ENCODE measurements around the gene AGTRAP. TPM values are rescaled to one million over a fixed set of nuclear protein-coding genes. Genes with fewer than 3 reads are reported as not detected.

Gene AGTRAP
- total and polyA plus RNA-seq, 2 donors (not counting 1 experiment from before 2014, with no cell fraction given) = 25.5 to 58.8 TPM

GRCh38 chr1:11746092-11746491, 10.2 kb downstream of the AGTRAP start:
- Histone ChIP-seq H3K4me1 (ENCODE audit: control insufficient read depth, extremely low read depth, insufficient read depth, low read length) (no peaks in the 10 kb centered on the region), H3K36me3 (ENCODE audit: control insufficient read depth, insufficient read depth, low read length) (peaks cover 5% of the 10 kb centered on the region), H3K27ac (ENCODE audit: insufficient read depth, low read length) (no peak overlapping the region), H3K27me3 (ENCODE audit: control insufficient read depth, insufficient read depth, low read length) (no peaks in the 10 kb centered on the region), H3K4me2 (ENCODE audit: extremely low read depth, insufficient read depth, low read length) (no peak overlapping the region), H4K20me1 (ENCODE audit: control insufficient read depth, extremely low read depth, insufficient read depth, low read length) (no peaks in the 10 kb centered on the region), H2AFZ (ENCODE audit: low read length) (no peak overlapping the region), H3K9ac (ENCODE audit: insufficient read depth, low read length) (no peak overlapping the region), H3K79me2 (ENCODE audit: control insufficient read depth, insufficient read depth, low read length) (no peaks in the 10 kb centered on the region), H3K9me3 (ENCODE audit: control insufficient read depth, insufficient read depth, low read depth, low read length) (no peaks in the 10 kb centered on the region), H3K4me3 (replicated peaks in 1 of 4; ENCODE audit: control extremely low read depth in 1 of 4, insufficient read depth in 1 of 4, low read depth in 3 of 4, low read length in 4 of 4) (no peak overlapping the region)
- DNase-seq (ENCODE audit: low read depth in 2 of 2) = peak in 1 of 2 donors; percentile 51
- TF ChIP-seq CTCF (conservative IDR thresholded peaks at IDR 0.05 in 1 of 2, IDR thresholded peaks at IDR 0.05 in 1 of 2; ENCODE audit: low read depth in 1 of 2, low read length in 2 of 2) (no peak), EZH2 (IDR thresholded peaks at IDR 0.05; ENCODE audit: low read length, missing control alignments) (no peak)

- Histone ChIP-seq H3K36me3 (ENCODE audit: control insufficient read depth, insufficient read depth, low read length) (peaks cover 5% of the 10 kb centered on the region), H3K27ac (ENCODE audit: insufficient read depth, low read length) (no peak overlapping the region), H3K79me2 (ENCODE audit: control insufficient read depth, insufficient read depth, low read length) (no peaks in the 10 kb centered on the region), H3K9ac (ENCODE audit: insufficient read depth, low read length) (no peak overlapping the region), H3K4me1 (ENCODE audit: control insufficient read depth, extremely low read depth, insufficient read depth, low read length) (no peaks in the 10 kb centered on the region), H3K9me3 (ENCODE audit: control insufficient read depth, insufficient read depth, low read depth, low read length) (no peaks in the 10 kb centered on the region), H3K4me2 (ENCODE audit: extremely low read depth, insufficient read depth, low read length) (no peak overlapping the region), H3K27me3 (ENCODE audit: control insufficient read depth, insufficient read depth, low read length) (no peaks in the 10 kb centered on the region), H3K4me3 (replicated peaks in 1 of 4; ENCODE audit: control extremely low read depth in 1 of 4, insufficient read depth in 1 of 4, low read depth in 3 of 4, low read length in 4 of 4) (no peak overlapping the region), H2AFZ (ENCODE audit: low read length) (no peak overlapping the region), H4K20me1 (ENCODE audit: control insufficient read depth, extremely low read depth, insufficient read depth, low read length) (no peaks in the 10 kb centered on the region)
- no peak for DNase-seq (ENCODE audit: low read depth in 2 of 2)
- TF ChIP-seq CTCF (conservative IDR thresholded peaks at IDR 0.05 in 1 of 2, IDR thresholded peaks at IDR 0.05 in 1 of 2; ENCODE audit: low read depth in 1 of 2, low read length in 2 of 2) (no peak), EZH2 (IDR thresholded peaks at IDR 0.05; ENCODE audit: low read length, missing control alignments) (no peak)
Observed at GRCh38 chr1:11746795-11747487, 11.0 kb downstream of the AGTRAP start.

GRCh38 chr1:11748294-11749202, 12.6 kb downstream of the AGTRAP start:
- DNase-seq (ENCODE audit: low read depth in 2 of 2) = no peak
- Histone ChIP-seq H3K27ac (ENCODE audit: insufficient read depth, low read length) (no peak overlapping the region), H3K36me3 (ENCODE audit: control insufficient read depth, insufficient read depth, low read length) (peaks cover 5% of the 10 kb centered on the region), H2AFZ (ENCODE audit: low read length) (no peak overlapping the region), H3K79me2 (ENCODE audit: control insufficient read depth, insufficient read depth, low read length) (no peaks in the 10 kb centered on the region), H3K27me3 (ENCODE audit: control insufficient read depth, insufficient read depth, low read length) (no peaks in the 10 kb centered on the region), H3K4me2 (ENCODE audit: extremely low read depth, insufficient read depth, low read length) (no peak overlapping the region), H3K4me1 (ENCODE audit: control insufficient read depth, extremely low read depth, insufficient read depth, low read length) (no peaks in the 10 kb centered on the region), H3K9ac (ENCODE audit: insufficient read depth, low read length) (no peak overlapping the region), H3K9me3 (ENCODE audit: control insufficient read depth, insufficient read depth, low read depth, low read length) (no peaks in the 10 kb centered on the region), H3K4me3 (replicated peaks in 1 of 4; ENCODE audit: control extremely low read depth in 1 of 4, insufficient read depth in 1 of 4, low read depth in 3 of 4, low read length in 4 of 4) (no peak overlapping the region), H4K20me1 (ENCODE audit: control insufficient read depth, extremely low read depth, insufficient read depth, low read length) (no peaks in the 10 kb centered on the region)
- TF ChIP-seq EZH2 (IDR thresholded peaks at IDR 0.05; ENCODE audit: low read length, missing control alignments) (no peak), CTCF (conservative IDR thresholded peaks at IDR 0.05 in 1 of 2, IDR thresholded peaks at IDR 0.05 in 1 of 2; ENCODE audit: low read depth in 1 of 2, low read length in 2 of 2) (no peak)

All from fibroblast of lung (primary cell).